Mesenchymal stem cell (in vitro differentiated cells and primary cell): Measurements from ENCODE around the gene RAB1B.
A peak's percentile ranks its signal among the peaks of the same experiment; 100 is the strongest.
"Not testable (repeated sequence)": the region's sequence is repeated elsewhere in the genome, so short reads cannot be mapped to it uniquely, and the experiment has no call there.

Source experiments
- DNase-seq: peaks from one replicate; pipeline ENCODE4 v3.0.0-alpha.2; 2013
- H2AFZ ChIP-seq: one replicate; pipeline ENCODE4 v1.6.1; 2013; ENCODE audit warnings: low read depth, mild to moderate bottlenecking, control low read depth, inconsistent platforms, low read length, moderate library complexity
- H2AK5ac ChIP-seq: 2 replicates; pipeline ENCODE4 v1.6.1; 2013; ENCODE audit warnings: low read length, moderate library complexity, mild to moderate bottlenecking, inconsistent platforms; ENCODE audit not compliant: severe bottlenecking
- H2BK120ac ChIP-seq: one replicate; pipeline ENCODE4 v1.6.1; 2013; ENCODE audit warnings: low read depth, mild to moderate bottlenecking, inconsistent platforms, low read length, moderate library complexity
- H2BK12ac ChIP-seq, 2 experiments: one replicate each; pipeline ENCODE4 v1.6.1; 2013; ENCODE audit warnings: inconsistent platforms in 2 of 2, low read length in 2 of 2, mild to moderate bottlenecking in 2 of 2, moderate library complexity in 2 of 2, control low read depth in 1 of 2
- H2BK15ac ChIP-seq: one replicate; pipeline ENCODE4 v1.6.1; 2013; ENCODE audit warnings: mild to moderate bottlenecking, low read depth, inconsistent platforms; ENCODE audit not compliant: poor library complexity, severe bottlenecking
- H2BK5ac ChIP-seq: 2 replicates; pipeline ENCODE4 v1.6.1; 2013; ENCODE audit warnings: low read depth, mild to moderate bottlenecking, low read length, control low read depth, inconsistent platforms; ENCODE audit not compliant: poor library complexity, severe bottlenecking
- H3K14ac ChIP-seq, 2 experiments: one replicate each; pipeline ENCODE4 v1.6.1; 2013; ENCODE audit warnings: inconsistent platforms in 2 of 2, low read length in 2 of 2, control low read depth in 1 of 2, mild to moderate bottlenecking in 1 of 2, moderate library complexity in 1 of 2
- H3K18ac ChIP-seq, 2 experiments: one replicate each; pipeline ENCODE4 v1.6.1; 2013; ENCODE audit warnings: inconsistent platforms in 2 of 2, low read length in 2 of 2, control low read depth in 1 of 2, low read depth in 1 of 2, mild to moderate bottlenecking in 1 of 2
- H3K23ac ChIP-seq, 2 experiments: one replicate each; pipeline ENCODE4 v1.6.1; 2013; ENCODE audit warnings: inconsistent platforms in 2 of 2, low read length in 2 of 2, mild to moderate bottlenecking in 2 of 2, moderate library complexity in 2 of 2, control low read depth in 1 of 2
- H3K27ac ChIP-seq: 2 replicates; pipeline ENCODE4 v1.5.1; 2013; ENCODE audit warnings: mild to moderate bottlenecking, moderate library complexity, low read length, control low read depth, inconsistent platforms; ENCODE audit not compliant: poor library complexity, severe bottlenecking
- H3K27me3 ChIP-seq, 2 experiments: 2 replicates each; pipeline versions ENCODE4 v1.6.1 to v1.7.0; 2013; ENCODE audit warnings: low read length in 2 of 2, mild to moderate bottlenecking in 2 of 2, moderate library complexity in 2 of 2, control low read depth in 1 of 2, inconsistent platforms in 1 of 2; ENCODE audit not compliant: control insufficient read depth in 1 of 2, insufficient read depth in 1 of 2
- H3K36me3 ChIP-seq, 2 experiments: 2 replicates each; pipeline versions ENCODE4 v1.6.1 to v1.7.0; 2013; ENCODE audit warnings: low read length in 2 of 2, control low read depth in 1 of 2, inconsistent platforms in 1 of 2, low read depth in 1 of 2, mild to moderate bottlenecking in 1 of 2; ENCODE audit not compliant: insufficient read depth in 2 of 2, control insufficient read depth in 1 of 2
- H3K4ac ChIP-seq, 2 experiments: one replicate each; pipeline ENCODE4 v1.6.1; 2013; ENCODE audit warnings: inconsistent platforms in 2 of 2, low read length in 2 of 2, mild to moderate bottlenecking in 2 of 2, moderate library complexity in 2 of 2, control low read depth in 1 of 2, low read depth in 1 of 2
- H3K4me1 ChIP-seq: 2 replicates; pipeline ENCODE4 v1.6.1; 2013; ENCODE audit warnings: low read depth, low read length, control low read depth; ENCODE audit not compliant: control insufficient read depth, insufficient read depth
- H3K4me2 ChIP-seq: 2 replicates; pipeline ENCODE4 v1.6.1; 2013; ENCODE audit warnings: low read length, mild to moderate bottlenecking, inconsistent platforms; ENCODE audit not compliant: poor library complexity, severe bottlenecking
- H3K4me3 ChIP-seq, 2 experiments: 2 replicates each; pipeline versions ENCODE4 v1.5.1 to v1.7.0; 2013; ENCODE audit warnings: low read length in 2 of 2, mild to moderate bottlenecking in 2 of 2, control low read depth in 1 of 2, low read depth in 1 of 2; ENCODE audit not compliant: insufficient read depth in 1 of 2
- H3K79me1 ChIP-seq: replicated peaks from 2 replicates; pipeline ENCODE4 v1.6.1; 2013; ENCODE audit warnings: mild to moderate bottlenecking, control low read depth, low read length, inconsistent platforms; ENCODE audit not compliant: poor library complexity, severe bottlenecking
- H3K9ac ChIP-seq: 2 replicates; pipeline ENCODE4 v1.7.0; 2013; ENCODE audit warnings: mild to moderate bottlenecking, low read length, moderate library complexity
- H3K9me3 ChIP-seq: 2 replicates; pipeline ENCODE4 v1.7.0; 2013; ENCODE audit warnings: mild to moderate bottlenecking, low read length; ENCODE audit not compliant: control insufficient read depth
- H4K8ac ChIP-seq: one replicate; pipeline ENCODE4 v1.6.1; 2013; ENCODE audit warnings: inconsistent platforms, mild to moderate bottlenecking, low read length, moderate library complexity
- H4K91ac ChIP-seq: one replicate; pipeline ENCODE4 v1.6.1; 2013; ENCODE audit warnings: mild to moderate bottlenecking, low read length, inconsistent platforms
- WGBS: methylation state at CpG from one replicate; pipeline ENCODE4 v1.1.7; 2013; ENCODE audit warnings: mixed read lengths; 5-methylcytosine and 5-hydroxymethylcytosine counted together

Gene RAB1B

DNA sequence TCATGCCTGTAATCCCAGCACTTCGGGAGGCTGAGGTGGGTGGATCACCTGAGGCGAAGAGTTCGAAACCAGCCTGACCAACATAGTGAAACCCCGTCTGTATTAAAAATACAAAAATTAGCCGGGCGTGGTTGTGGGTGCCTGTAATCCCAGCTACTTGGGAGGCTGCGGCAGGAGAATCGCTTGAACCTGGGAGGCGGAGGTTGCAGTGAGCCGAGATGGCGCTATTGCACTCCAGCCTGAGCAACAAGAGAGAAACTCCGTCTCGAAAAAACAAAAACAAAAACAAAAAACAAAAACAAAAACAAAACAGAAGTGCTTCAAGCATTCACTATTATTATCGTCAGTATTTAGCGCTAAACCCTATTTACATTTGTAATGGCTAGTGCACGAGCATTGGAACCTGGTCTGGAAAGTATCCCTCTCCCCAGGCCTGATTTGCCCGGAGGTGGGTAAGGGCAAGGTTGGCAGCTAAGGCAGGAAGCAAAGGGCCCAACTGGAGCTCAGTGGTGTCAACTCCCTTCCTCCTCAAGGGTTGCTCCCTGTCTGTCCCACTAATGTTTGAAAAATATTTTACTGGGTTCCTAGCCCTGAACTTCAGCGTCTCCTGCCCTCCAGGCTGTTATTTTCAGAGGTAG is 42.5 kb downstream of the RAB1B start:
- H2AK5ac ChIP-seq, H3K18ac ChIP-seq, H3K79me1 ChIP-seq, H3K4ac ChIP-seq, H3K23ac ChIP-seq, H2BK120ac ChIP-seq, H2AFZ ChIP-seq, H3K14ac ChIP-seq, H3K27me3 ChIP-seq, H3K4me3 ChIP-seq, DNase-seq, H4K91ac ChIP-seq, H2BK5ac ChIP-seq, H3K9me3 ChIP-seq, H3K27ac ChIP-seq, H2BK12ac ChIP-seq, H4K8ac ChIP-seq, H3K4me2 ChIP-seq: not testable (repeated sequence)
- peak overlapping the region; percentile 77 for H3K9ac ChIP-seq
- H3K4me1 ChIP-seq, result peaks cover 25% of the 10 kb centered on the region
- 92% methylated on average over 16 of the region's 18 CpGs for WGBS
- peak overlapping the region; percentile 92 for H2BK15ac ChIP-seq
- H3K36me3 ChIP-seq, result peaks cover 4 to 17% of the 10 kb centered on the region in 2 experiments

GRCh38 chr11:66311470-66311964 is 43.1 kb downstream of the RAB1B start:
- Histone ChIP-seq H2BK15ac (peak overlapping the region; percentile 92), H3K9ac (peak overlapping the region; percentile 77), H3K36me3 (peaks cover 8 to 17% of the 10 kb centered on the region in 2 experiments), H3K4ac (no peak overlapping the region), H3K27me3 (peaks cover 0 to 5% of the 10 kb centered on the region in 2 experiments), H2BK5ac (no peak overlapping the region), H3K27ac (peak overlapping the region; percentile 92), H2AFZ (no peak overlapping the region), H3K23ac (no peak overlapping the region), H3K4me3 (peak overlapping the region in 1 of 2 experiments; percentile 73), H3K4me1 (peaks cover 31% of the 10 kb centered on the region), H3K9me3 (no peaks in the 10 kb centered on the region), H3K14ac (no peak overlapping the region), H3K18ac (peak overlapping the region in 1 of 2 experiments; percentile 28), H2AK5ac (no peak overlapping the region), H3K4me2 (no peak overlapping the region), H4K91ac (no peak overlapping the region), H4K8ac (no peak overlapping the region), H2BK120ac (no peak overlapping the region), H2BK12ac (no peak overlapping the region), H3K79me1 (peaks cover 3% of the 10 kb centered on the region)
- DNase-seq, result no peak
- WGBS, result 34% methylated on average over 19 of the region's 26 CpGs

DNA sequence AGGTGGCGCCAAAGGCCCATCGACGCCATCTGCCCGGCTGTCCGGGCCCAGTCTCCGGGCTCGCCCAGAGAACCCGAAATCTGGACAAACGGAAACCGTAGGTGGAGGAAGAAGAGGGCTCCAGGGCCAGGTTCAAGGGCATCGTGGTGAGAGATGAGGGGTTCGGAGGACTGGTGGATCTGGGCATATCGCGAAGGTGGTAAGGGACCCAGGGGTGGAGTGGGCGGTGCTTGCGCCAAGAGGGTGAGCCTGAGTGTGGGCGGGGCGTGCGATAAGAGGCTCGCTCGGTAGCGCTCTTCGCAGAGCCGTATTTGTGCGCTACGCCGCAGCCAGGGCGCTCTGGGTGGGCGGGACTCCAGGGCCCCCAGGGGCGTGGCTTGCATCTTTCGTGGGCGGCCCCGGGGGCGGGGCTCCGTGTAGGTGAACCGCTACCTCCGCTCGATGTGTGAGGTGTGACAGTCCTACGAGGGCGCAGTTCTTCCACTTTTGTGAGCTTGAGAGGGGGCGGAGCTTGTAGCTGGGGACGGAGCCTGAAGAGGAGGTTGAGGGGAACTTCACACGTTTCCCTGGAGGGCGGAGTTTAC is 43.6 kb downstream of the RAB1B start:
- Histone ChIP-seq H3K4ac (peak overlapping the region; percentile 22 to 78), H3K27ac (peak overlapping the region; percentile 92), H3K9ac (peak overlapping the region; percentile 77), H3K23ac (no peak overlapping the region), H2BK15ac (peak overlapping the region; percentile 87), H2AFZ (peak overlapping the region; percentile 29), H3K27me3 (peaks cover 0 to 5% of the 10 kb centered on the region in 2 experiments), H3K4me3 (peak overlapping the region; percentile 54 to 73), H3K18ac (peak overlapping the region; percentile 86 to 95), H2BK5ac (peak overlapping the region; percentile 5), H3K9me3 (no peaks in the 10 kb centered on the region), H2BK120ac (peak overlapping the region; percentile 91), H3K4me2 (peak overlapping the region; percentile 88), H2BK12ac (peak overlapping the region; percentile 49 to 87), H3K4me1 (peaks cover 37% of the 10 kb centered on the region), H3K36me3 (peaks cover 8 to 17% of the 10 kb centered on the region in 2 experiments), H4K8ac (peak overlapping the region; percentile 80), H3K79me1 (peaks cover 5% of the 10 kb centered on the region), H3K14ac (no peak overlapping the region), H4K91ac (peak overlapping the region; percentile 89), H2AK5ac (no peak overlapping the region)
- under 1% methylated on average over 42 of the region's 44 CpGs for WGBS
- DNase-seq, result peak; percentile 94
